Left lobe of liver (tissue), 2 donors: ENCODE measurements around the gene DIP2C. TPM values are rescaled to one million over a fixed set of nuclear protein-coding genes. Genes with fewer than 3 reads are reported as not detected.
A peak's percentile ranks its signal among the peaks of the same experiment; 100 is the strongest.
"Not testable (repeated sequence)": the region's sequence is repeated elsewhere in the genome, so short reads cannot be mapped to it uniquely, and the experiment has no call there.

Experiments
- ATAC-seq: fragments of 200-7000 bp; cut with Tn5 transposase; one replicate; pipeline ENCODE4 v1.9.1; 2020; ENCODE audit warnings: mild to moderate bottlenecking, moderate library complexity
- DNase-seq: peaks from one replicate; pipeline ENCODE4 v3.0.0-alpha.2; 2020; ENCODE audit warnings: low spot score
- total RNA-seq: library from RNA; stranded (reverse); gene quantifications from one replicate; pipeline ENCODE4 v1.2.1, GENCODE V29; 2021
- donor health status: DM: no; HTN: no; CAD: no; lungs with moderate emphysema.
- donor health status: DM: no; HTN: yes; CAD: no.

Gene DIP2C
- total RNA-seq, 1 donor from 2014 or later, result 13.9 TPM

DNA sequence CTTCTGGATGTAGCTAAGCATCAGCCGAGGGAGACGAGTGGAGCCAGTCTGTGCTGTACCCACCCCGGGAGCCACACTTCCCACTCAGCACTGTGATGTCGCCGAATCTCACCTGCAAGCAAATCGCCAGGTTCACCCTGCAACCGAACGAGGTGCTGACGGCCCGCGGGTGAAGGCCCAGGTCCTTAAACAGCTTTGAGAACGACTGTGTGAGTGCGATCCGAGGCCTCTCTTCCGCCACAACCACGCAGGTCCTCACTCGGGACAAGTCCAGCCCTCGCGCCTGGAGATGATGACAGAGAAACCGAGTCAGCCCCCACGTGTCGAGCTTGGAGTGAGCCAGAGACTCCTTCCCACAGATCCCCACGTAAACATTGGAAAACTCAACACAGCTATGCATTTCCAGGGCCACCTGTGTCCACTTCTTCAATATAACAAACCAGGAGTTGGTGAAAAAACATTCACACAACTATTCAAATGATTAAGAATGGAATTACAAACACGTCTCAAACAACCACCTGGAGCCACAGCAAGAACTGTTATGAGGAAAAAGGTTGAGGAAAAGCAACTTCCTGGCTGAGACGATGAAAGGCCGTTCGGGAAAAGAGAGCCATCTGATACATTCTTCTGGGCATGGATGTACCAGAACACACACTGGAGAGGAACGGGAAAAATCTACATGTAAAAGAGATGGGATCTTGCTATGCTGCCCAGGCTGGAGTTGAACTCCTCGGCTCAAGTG lies 362.4 kb downstream of the DIP2C start:
- DNase-seq (no peak), ATAC-seq (no peak)

- ATAC-seq, result no peak
- DNase-seq, result no peak
Observed at GRCh38 chr10:326350-326749, 363.1 kb downstream of the DIP2C start.

GRCh38 chr10:325282-325681 lies 364.2 kb downstream of the DIP2C start:
- DNase-seq (no peak), ATAC-seq (no peak)

DNA sequence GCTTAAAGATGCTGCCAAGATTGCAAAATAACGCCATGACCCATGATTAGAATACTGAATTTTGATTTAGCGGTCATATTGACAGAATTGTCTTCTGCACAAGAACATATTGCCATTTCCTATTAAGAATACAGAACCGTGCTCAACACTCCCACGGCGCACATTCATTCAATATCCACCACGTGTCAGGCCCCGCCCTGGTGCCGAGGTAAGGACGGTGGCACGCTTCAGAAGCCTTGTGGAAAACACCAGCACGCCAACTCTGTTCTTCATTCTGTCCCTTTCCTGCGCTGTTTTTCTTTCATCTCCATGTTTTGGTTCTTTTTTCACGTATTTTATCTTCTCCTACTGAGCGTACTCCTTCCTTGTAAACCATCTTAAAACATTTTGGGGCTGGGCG lies 364.9 kb downstream of the DIP2C start:
- ATAC-seq (no peak), DNase-seq (no peak)

DNA sequence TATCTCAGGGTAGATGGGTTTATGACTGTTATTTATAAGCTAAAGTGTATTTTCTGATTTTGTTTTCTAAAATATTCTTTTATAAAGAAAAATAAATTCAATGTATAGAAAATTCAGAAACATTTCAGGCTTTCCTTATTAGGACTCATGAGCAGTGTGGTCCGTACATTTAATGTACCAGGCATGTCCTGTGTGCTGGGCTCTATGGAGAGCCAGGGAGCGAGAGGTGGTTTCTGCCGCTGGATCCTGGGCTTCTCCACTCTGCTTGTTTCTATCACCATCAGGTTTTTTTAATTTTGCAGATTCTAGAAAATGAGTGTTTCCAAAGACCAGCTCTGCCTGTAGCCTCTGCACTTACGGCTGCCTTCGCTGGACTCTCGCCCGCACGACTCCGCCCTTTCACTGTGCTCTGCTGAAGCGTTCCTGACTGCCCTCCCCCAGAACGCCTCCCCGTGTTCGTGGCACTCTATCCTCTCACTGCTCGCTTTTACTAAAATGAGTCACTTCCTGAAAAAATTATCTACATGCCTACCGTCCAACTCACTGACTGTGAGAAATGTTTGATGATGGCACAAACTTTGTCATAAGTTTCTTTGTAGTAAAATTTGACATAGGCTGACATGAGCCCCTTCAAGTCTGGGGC lies 365.7 kb downstream of the DIP2C start:
- DNase-seq (no peak), ATAC-seq (peak; percentile 44)

- not testable (repeated sequence) for ATAC-seq, DNase-seq
Observed at GRCh38 chr10:323046-323445, 366.4 kb downstream of the DIP2C start.

DNA sequence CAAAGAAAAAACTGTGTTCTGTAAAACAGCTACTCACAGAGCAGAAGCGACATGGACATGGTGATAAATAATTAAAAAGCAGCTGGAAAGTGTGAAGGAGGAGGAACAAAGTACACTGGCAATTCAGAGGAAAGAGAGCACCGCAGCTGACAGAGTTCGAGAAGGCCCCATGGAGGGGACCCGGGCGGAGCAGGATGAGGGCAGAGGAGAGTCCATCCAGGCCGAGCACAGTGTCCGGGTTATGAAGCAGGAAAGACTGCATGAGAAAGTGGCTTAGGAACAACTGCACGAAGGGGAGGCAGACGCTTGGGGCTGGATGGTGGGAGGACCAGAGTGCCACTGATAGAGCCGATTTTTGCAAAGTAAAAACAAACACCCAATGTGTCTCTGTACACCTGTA lies 368.7 kb downstream of the DIP2C start:
- no peak for DNase-seq
- no peak for ATAC-seq

DNA sequence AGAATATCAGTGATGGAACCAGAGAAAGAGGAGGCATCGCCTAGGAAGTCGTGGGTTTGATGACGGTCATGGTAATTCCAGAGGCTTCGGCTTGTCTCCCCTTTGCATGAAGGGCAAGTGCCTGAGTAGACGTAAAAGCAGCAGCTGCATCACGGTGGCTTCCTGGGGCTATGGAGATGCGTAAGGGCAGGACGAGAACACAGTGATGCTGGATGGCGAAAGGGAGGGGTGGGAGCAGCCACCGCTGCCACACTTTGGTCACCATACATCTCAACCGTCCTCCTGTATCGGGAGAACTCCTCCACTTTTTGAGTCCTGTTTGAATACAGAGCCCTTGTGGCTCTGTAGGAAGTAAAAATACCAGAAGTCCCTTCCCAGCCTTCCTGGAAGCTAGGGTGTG lies 371.5 kb downstream of the DIP2C start:
- no peak for DNase-seq
- no peak for ATAC-seq

GRCh38 chr10:317271-317769 lies 372.1 kb downstream of the DIP2C start:
- DNase-seq (no peak), ATAC-seq (no peak)

- DNase-seq (no peak), ATAC-seq (no peak)
Observed at GRCh38 chr10:316390-316789, 373.1 kb downstream of the DIP2C start.

DNA sequence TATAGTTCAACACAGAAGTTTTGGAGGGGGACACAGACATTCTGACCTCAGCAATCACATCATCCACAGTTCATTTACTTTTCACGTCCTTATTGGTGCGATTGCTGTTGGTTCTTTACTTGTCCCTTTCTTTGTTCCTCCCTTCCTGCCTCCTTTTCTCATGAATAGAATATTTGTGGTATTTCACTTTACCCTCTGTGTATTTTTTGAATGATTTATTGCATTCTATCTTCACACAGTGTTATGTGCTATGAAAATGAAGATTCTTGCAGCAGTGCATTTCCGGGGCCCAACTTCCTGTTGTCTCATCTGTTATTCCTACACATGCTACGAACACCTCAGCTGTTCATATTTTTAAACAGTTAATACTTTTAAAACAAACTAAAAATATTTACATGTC lies 374.6 kb downstream of the DIP2C start:
- DNase-seq, result no peak
- ATAC-seq, result no peak

DNA sequence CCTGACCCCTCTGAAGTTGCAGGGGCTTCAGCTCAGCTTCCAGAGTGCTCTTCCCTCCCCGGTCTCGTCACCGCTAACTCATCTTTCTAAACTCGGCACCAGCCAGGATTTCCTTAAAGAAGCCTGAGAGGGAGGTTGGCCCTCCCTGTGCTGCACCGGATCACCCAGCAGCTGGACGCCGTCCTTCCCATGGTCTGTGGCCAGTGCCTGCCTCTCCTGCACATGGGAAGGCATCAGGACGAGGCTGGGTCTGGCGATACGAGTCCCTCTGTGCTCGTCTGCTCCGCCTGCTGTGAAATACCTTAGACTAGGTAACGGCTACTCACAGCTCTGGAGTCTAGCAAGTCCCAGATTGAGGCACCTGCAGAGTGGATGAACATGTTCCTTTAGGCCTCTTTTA lies 375.1 kb downstream of the DIP2C start:
- DNase-seq (no peak), ATAC-seq (no peak)

DNA sequence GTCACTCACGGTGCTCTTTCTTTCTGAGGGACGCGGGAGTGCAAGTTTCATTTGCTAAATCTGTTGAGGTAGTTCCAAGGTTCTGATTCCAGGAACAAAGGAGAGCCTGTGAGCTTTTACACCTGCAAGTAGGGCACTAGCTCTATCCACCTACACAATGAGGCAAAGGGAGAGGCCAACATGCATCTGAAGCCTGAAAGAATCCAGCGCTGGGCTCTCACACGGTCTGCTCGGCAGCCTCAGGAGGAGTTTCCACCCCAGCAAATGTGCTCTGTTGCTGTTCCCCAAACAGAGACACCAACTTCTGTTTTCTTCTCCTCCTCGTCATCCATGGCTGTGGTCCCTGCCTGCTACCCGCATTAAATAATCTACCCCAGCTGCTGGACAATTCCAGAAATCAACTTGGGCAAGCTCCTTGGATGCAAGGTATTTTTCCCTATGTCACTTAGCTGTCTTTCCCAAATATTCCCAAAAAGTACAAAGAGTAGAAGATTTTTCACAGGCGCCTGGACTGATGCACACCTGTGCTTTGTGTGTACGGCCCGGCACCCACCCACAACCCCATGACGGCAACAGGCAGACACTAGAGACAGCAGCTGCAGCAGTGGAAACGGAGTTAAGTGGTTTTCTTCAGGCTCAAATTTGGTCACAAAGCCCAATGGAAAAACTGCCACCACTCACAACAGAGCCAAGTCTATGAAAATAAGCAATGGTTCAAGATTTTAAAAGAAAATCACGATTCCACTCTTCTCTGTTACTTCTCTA lies 377.4 kb downstream of the DIP2C start:
- DNase-seq (no peak), ATAC-seq (no peak)

GRCh38 chr10:310976-311639 lies 378.4 kb downstream of the DIP2C start:
- DNase-seq (no peak), ATAC-seq (no peak)

DNA sequence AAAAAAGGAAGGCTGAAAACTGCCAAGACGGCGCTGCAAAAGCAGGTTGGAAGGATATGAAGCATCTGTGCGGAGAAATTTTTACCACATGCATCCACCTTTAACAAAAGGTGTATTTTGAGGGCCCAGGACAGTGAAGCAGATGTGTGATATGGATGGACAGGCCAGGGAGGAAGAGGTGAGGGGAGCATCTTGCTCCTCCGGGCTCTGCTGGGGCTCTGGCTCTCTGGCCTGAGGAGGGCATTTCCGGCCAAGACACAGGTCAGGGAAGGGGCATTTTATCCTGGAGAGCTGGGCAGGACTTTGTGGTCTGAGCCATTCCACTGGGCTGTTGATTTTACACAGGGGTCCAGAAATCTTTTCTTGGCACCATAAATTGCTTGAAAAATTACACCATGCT lies 379.1 kb downstream of the DIP2C start:
- no peak for DNase-seq
- ATAC-seq, result no peak

DNA sequence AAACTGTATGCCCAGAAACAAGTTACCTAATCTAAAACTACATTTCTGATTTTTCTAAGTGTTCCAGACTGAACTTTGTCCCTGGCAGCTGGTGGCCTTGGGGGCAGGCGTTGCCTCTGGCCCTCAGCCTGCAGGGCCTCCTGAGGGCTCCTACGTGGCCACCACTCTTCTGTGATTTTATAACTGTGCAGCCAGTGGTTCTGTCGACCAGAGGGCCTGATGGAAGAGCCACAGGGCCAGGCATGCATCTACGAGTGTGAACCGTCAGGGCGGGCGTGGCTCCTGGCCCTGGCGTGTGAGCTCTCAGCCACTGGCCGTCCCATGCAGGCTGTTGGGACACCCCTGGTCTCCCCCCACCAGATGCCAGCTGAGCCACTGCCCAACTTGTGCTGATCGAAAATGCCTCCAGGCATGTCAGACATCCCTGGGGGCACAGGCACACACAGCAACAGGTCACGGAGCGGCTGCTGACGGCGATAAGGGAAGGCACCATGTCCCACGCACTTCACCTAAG lies 380.8 kb downstream of the DIP2C start:
- DNase-seq (peak; percentile 78), ATAC-seq (peak; percentile 84)

- DNase-seq, result no peak
- peak; percentile 73 for ATAC-seq
Observed at GRCh38 chr10:308101-308500, 381.4 kb downstream of the DIP2C start.

- DNase-seq, result no peak
- no peak for ATAC-seq
Observed at GRCh38 chr10:307659-308058, 381.8 kb downstream of the DIP2C start.

GRCh38 chr10:306675-307185 lies 382.7 kb downstream of the DIP2C start:
- no peak for DNase-seq
- ATAC-seq, result peak; percentile 36

- ATAC-seq (no peak), DNase-seq (no peak)
Observed at GRCh38 chr10:306007-306674, 383.3 kb downstream of the DIP2C start.
